GM12892 (cell line): ENCODE results near the gene HOXA11.

Experiments used
- DNase-seq: peaks from one replicate; pipeline ENCODE4 v3.0.0; 2011; ENCODE audit not compliant: insufficient read length
- FAIRE-seq: peaks from 2 replicates; lab custom pipeline; 2011; peaks lifted over from hg19 to GRCh38; lab: Jason Lieb, UNC
- POLR2A ChIP-seq: IDR thresholded peaks from 2 replicates; pipeline ENCODE4 v1.6.1; 2011; ENCODE audit warnings: low read depth, low read length, control low read depth
- POLR2AphosphoS5 ChIP-seq: IDR thresholded peaks from 2 replicates; pipeline ENCODE4 v1.6.1; 2011; ENCODE audit warnings: low read depth, low read length, control low read depth
- TAF1 ChIP-seq: IDR thresholded peaks from 2 replicates; pipeline ENCODE4 v1.6.1; 2011; ENCODE audit warnings: low read depth, mild to moderate bottlenecking, control low read depth, low read length, borderline replicate concordance

Gene HOXA11

DNA sequence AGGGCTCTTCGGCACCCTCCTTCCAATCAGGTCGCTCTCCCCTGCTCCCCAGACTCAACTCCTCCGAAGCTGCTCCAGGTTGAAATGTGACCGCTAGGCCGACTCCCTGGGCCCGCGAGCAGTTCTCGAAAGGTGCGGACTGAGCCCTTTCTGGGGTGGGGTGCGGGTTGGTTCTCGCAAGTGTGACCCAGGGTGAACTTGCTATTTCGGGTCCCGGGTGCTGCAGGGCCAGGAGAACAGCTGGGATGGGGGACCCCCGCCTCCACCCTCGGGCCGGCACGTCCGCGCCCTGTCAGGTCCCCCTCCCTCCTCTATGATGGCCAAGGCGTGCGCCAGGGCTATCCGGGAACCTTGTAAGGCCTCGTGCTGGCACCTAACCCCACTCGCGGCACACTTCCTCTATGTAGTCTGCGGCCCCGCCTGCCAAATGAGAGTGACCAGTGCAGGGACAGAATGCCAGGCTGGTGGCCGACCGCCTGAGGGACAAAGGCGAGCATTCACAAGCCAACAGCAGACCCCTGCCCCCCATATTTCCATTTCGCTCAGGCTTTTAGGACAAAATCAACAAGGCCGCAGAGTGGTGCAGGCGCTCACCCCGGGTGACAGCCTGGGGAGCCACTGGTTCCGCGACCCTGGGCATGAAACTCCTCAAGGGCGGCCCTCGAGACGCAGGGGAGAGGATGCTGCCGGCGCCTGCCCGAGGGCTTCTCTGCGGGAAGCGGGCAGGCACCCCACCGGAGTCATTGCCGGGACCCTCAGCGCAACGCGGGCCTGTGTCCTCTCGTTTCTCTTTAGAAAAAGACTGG, 28.6 kb upstream of the HOXA11 start:
- DNase-seq (no peak), FAIRE-seq (no peak)
- no peak for TF ChIP-seq POLR2A
- no peak for TF ChIP-seq POLR2AphosphoS5
- TF ChIP-seq TAF1: no peak

DNA sequence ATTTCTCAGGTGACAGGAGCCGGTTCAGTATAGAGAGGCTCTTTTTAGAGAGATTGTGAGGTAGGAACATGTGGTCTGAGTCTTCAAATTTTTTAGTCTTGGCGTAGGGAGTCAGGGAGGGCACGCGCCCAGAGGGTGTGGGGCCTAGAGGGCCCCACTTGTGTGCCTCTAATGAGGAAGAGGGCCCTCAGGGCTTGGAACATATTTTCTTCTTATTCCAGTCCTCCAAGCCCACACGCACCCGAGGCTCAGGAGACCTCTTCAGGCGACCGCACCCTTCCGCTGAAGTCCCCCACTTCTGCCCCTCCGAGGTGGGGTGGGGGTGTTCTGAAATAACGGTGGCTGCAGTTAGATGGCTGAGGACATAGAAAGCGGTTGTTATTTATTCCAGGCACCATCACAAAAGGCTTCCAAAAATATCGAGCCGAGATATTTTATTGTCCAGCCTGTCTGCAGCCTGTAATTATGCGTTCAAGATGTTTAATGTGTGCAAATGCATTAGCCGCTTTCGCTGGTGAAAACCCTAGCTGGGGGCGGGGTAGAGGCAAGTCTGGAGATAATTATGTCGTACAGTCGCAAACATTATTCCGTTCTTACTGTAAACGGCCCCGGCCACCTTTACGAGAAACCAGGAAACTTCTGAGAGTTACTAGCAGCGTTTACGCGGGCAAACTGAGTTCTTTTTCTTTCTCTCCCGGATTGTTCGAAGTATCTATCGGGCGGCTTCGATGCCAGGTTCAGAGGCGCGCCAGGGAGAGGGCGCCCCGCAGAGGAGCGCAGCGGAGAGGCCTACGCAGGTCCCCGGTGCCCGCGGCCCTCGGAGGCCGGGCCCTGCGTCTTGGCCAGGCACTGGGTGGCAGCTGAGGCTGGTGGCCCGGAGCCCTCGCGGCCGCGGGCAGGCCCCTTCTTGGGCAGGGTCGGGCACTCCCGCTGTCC, 27.7 kb upstream of the HOXA11 start:
- DNase-seq (no peak), FAIRE-seq (no peak)
- no peak for TF ChIP-seq POLR2A
- TF ChIP-seq TAF1: no peak
- no peak for TF ChIP-seq POLR2AphosphoS5

DNA sequence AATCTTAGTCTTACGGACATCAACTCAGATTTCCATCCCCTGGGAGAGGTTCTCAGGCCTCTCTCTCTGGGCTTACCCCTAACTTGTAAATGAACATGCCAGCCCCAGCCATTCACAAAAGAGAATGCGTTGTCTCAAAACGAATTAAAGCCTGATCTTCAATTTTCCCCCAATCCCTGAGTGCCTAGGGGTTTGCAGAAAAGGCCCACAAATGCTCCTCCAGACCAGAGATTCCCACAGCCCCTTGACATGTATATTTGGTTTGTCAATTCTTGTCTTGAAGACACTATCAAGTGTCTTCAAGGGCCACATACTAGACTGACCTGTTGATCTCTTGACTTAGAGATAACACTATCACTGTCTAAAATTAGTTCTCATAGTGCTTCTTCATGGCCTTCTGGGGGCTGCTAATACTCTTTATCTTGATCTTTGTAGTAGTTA, 26.8 kb upstream of the HOXA11 start:
- no peak for FAIRE-seq
- TF ChIP-seq POLR2A: no peak
- TF ChIP-seq POLR2AphosphoS5: no peak
- TF ChIP-seq TAF1: no peak
- DNase-seq: no peak

DNA sequence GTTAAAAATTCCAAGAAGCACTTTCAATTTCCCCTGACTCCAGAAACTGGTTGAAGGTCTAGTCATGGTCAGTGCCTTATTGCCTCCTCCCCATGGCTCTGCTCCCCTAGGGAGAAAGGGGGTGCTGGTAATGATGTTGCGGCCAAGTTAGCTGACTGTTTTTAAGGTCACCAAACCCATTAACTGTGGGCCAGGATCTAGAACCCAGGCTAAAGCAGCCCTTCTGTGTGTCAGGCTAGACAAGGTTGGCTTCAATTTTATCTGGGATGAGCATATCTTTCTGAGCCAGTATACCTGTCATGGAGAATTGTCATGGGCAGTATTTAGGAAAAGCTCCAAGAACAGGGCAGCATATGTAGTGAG, 26.0 kb upstream of the HOXA11 start:
- no peak for DNase-seq

DNA sequence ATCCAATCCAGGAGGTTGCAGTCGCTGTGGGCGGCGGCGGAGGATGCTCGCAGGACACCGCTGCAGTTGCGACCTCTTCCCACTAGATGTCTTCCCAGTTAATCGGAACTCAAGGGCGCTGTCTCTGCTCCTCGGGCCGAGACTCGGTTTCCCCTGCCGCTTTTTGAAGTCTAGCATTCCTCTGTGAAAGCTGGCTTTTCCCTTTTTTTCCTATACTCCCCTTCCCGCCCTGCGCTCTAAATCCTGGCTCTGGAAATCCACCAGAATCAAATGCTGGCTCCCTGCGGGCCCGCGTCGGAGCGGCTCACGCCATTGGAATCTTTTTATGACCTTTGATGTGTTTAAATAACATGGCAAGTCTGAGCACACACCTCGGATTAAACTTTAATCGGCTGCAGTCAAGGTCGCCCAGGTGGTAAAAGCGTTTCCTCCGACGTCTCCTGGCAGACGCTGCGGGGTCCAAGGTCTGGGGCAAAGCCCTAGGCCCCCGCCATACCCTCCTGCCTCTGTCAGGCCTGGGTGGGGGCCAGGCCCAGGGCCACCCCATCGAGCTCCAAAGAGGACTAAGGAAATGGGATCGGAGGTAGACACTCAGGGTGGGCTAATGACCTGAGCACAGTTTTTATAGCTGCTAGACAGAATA, 25.5 kb upstream of the HOXA11 start:
- TF ChIP-seq POLR2AphosphoS5 (no peak), TAF1 (no peak), POLR2A (no peak)
- no peak for FAIRE-seq
- DNase-seq: no peak

More for the DNA sequence above, 26.0 kb upstream of the HOXA11 start:
- no peak for FAIRE-seq
- TF ChIP-seq POLR2A (no peak), POLR2AphosphoS5 (no peak), TAF1 (no peak)

DNA sequence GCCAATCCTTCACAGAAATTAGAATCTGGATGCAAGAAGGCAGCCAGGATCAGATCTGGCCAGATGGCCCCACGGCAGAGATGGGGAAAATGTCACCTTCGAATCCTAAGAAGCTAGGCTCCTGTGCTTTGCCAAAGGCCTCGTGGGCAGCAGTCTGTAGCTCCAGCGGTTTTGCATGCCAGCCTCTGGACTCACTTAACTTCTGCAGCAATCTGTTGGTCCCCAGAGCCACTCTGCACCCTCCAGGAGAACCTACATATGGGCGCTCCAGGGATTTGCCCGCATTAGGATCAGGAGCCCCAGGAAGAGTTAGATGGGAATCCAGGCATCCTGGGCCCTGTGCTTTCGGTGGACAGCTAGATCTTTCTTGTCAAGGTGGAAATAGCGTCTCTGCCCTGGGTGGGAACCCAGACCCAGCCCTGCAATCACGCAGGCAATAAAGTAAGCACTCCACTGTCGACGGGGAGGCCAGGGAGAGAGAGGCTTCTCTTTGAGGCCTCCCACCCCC, 25.0 kb upstream of the HOXA11 start:
- DNase-seq (no peak), FAIRE-seq (no peak)
- TF ChIP-seq TAF1 (no peak), POLR2AphosphoS5 (no peak), POLR2A (no peak)

DNA sequence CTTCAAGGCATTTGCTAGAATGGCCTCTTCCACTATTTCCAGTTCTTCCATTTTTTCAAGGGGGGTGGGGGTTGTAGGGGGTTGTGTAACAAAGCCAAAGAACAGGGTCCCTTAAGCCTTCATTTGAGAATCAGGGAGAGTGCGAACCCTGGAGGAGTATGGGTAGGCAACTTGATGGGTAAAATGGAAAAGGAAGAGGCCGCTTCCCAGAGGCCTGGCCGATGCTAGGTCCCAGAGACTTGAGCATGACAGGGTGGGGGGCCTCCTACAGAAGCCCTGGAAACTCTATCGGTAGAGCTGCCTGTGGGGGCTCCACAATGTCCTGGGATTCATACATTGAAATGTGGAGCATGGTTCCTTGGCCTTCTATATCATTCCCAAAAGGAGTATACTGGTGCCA, 24.0 kb upstream of the HOXA11 start:
- no peak for TF ChIP-seq TAF1
- TF ChIP-seq POLR2AphosphoS5: no peak
- no peak for TF ChIP-seq POLR2A
- DNase-seq: no peak
- no peak for FAIRE-seq

DNA sequence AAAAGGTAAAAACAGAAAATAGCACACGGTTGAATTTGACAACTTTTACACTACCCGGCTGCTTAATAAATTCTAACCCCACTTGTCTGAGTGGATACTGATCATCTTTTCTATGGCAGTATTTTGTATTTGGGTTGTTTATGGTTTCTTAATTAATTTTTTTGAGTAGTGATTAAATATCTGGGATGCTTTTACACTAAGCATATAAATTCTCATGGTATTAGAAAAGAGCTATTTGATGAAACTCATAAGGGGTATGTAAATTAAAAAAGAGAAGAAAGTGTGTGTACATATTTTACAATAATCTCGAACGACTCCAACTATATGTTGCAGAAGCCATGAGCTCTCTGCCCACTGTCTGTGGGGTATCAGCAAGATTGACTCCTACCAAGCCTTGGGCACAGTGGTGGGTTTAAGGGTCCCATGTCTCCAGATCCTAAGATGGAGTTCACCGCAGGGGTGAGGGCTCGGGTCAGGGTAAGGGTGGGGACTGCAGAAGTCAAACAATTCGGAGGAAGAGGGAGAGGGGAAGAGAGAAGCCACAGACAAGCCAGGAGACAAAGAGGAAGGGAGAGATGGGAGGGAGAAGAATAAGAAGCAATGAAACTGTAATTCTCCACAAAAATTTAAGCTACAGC, 22.4 kb upstream of the HOXA11 start:
- TF ChIP-seq POLR2AphosphoS5: no peak
- no peak for TF ChIP-seq POLR2A
- DNase-seq (no peak), FAIRE-seq (no peak)

DNA sequence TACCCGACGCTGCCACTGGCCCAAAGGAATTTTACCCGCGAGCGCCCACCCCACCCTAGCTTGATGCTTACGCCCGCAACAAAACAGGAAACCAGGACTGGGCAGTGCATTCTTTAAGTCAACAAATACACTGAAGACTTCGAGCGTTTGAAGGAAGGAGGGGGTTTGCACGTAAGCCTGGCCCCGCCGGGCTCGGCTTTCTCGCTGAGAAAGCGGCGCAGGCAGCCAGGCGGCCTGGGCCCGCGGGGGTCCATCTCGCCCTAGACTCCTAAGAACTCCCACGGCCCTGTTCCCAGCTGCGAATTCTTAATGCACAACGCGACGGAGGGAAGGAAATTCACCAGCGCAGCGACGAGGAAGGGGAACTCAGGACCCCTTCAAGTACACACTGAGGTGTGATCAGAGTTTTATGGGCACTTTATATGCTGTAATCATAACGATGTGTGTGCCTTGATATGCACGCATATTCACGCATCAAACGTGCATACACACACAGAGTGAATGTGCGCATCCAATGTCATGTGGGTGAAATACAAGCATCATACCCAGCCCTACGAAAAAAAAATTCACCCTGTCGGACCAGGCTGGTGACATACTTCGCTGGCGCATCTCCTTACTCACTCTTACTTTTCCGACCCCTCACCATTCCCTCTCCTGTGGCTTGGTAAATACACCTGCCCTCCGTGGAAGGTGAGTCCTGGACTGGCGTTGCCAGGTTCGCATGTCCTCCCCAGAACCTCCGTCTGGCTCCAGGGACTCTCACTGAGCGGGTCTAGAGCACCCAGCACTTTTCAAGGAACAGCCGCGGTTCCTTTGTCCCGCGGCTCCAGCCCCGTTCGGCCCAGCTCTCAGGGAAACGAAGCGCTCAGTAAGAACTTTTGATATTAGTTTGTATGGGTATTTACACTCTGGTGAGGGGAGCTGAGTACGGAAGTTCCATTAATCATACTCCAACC, 20.6 kb upstream of the HOXA11 start:
- DNase-seq: no peak
- TF ChIP-seq POLR2AphosphoS5: no peak
- TF ChIP-seq POLR2A: no peak
- no peak for TF ChIP-seq TAF1
- FAIRE-seq: no peak
